ENCODE measurements around the gene NCKAP5.

NCKAP5 gene

DNA sequence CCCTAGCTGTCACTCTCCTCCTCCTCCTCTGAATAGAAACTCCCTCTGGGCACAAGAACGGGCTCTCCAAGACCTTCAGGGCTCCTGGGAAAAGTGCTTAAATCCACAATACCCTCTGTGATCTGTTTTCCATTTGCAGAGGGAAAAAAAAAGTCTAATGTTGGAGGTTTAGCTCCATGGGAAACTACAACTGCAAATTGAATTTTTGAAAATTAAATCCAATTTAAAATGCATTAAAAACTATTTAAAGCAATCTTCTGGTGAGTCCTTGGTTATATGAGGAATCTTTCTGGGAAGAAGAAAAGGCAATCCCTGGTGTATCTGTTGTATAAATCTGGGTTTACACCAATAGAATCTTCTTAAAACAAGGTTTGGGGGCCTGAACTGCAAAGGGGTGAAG lies 64.3 kb downstream of the NCKAP5 start:
- in situ Hi-C loops (cut with MboI; ENCODE audit: low pct_unique_long_range_greater_than_20kb, low sequenced_read_pairs) = no loop called here

GRCh38 chr2:133503323-133503722 lies 64.9 kb downstream of the NCKAP5 start:
- no peak for DNase-seq
- in situ Hi-C loops (cut with MboI; ENCODE audit: low pct_unique_long_range_greater_than_20kb, low sequenced_read_pairs) = no loop called here

More for the DNA sequence above, 64.3 kb downstream of the NCKAP5 start:
- DNase-seq = no peak

DNA sequence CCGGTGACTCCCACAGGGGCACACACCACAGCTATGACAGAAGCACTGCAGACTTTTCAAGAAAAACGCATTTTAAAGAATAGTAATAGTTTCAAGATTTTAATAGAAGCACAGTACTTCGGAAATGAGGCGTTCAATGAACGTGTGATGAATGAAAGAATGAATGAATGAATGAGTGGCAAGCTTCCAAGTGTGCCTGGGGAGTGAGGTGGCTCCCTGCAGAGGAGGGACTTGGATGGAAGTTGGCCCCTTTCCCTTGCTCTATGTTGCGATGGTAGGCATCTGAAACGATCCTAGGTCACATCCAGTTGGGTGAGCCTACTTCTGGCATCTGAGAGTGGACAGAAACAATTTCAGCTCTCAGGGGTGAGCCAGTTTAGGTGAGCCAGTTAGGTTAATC lies 65.6 kb downstream of the NCKAP5 start:
- DNase-seq = no peak
- in situ Hi-C loops (cut with MboI; ENCODE audit: low pct_unique_long_range_greater_than_20kb, low sequenced_read_pairs) = no loop called here

DNA sequence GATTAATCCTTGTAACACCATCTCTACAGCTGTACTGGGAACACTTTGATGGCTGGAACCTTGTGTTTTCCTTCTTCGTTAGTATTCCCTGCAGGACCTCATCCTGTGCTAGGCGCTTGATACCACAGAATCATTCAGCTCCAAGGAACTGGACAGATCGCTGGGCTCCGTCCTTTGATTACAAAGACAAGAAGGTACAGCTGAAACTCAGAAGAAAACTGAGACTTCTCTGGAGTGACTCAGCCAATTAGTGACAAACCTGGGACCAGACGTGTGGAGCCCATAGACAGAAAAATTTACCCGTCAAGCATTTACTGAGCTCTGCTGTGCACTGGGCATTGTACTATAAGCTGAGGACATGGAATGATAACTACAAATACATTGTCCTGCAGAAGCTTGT lies 67.3 kb downstream of the NCKAP5 start:
- in situ Hi-C loops (cut with MboI; ENCODE audit: low pct_unique_long_range_greater_than_20kb, low sequenced_read_pairs) = no loop called here
- DNase-seq = no peak

DNA sequence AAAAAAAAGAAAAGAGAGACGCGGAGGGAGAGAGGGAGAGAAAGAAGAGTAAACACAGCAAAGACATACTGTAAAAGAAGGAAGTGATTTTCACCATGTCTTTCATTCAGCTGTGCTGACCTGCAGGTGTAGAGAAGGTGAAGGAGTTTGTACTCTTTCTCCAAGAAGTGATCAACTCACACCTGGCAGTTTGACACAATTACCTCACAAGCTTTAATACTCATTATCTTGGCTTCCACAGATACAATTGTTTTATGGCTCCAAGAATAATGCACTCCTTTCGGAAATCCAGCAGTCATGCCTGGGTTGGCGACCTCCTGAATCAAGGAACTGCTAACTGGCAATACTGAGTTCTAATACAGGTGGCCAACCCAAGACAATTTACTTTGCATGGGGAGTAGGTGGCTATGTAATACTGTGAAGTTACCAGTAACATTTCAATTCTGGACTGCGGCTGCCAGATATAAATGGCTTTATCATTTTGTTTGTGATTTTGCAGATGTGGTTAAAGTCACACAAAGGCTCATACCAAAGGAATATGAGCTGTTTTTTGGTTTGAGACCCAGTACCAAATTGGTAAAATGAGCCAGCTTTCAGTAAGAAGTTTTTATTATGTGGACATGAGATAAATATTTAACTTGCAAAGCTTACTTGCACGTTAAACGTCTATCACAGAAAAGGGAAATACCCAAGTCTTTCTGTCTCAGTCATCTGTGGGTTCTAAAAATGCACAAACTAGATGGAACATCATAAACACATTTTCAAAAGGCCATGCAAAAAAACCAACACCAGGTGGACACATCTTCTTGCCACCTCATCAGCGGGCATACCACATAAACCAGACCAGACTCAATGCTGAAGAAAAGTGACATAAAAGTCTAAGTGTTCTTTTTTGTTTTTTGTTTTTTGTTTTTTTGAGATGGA lies 69.3 kb downstream of the NCKAP5 start:
- in situ Hi-C loops (cut with MboI; ENCODE audit: low pct_unique_long_range_greater_than_20kb, low sequenced_read_pairs) = no loop called here
- DNase-seq = no peak

- DNase-seq = no peak
- in situ Hi-C loops (cut with MboI; ENCODE audit: low pct_unique_long_range_greater_than_20kb, low sequenced_read_pairs) = no loop called here
Measured at GRCh38 chr2:133497951-133498565, 70.2 kb downstream of the NCKAP5 start.

DNA sequence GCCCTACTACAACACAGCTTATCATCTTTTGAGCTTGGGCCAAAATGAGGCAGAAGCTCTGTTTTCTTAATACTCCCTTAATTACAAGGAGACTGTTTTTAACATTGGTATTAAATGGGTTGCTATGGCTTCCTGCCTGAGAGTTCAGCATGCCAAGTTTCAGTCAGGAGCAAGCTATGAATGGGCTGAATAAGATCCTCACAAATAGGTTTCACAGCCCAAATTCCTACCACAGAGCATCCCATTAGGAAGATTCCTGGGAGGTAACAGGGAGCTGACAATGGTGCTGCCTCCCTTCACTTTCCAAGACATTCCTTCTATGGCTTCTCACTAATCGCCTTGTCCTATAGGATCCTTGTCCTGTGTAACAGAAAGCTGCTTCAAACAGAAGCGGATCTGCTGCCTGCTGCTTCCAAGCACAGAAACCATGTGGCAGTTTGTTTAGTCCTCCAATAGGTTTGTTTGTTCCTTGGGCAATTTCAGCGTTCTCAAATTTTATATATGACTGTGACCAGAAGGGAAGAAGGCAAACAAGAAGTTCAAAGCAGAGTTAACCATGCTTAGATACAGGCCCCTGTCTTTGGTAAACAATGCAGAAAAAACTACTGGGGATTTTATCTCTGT lies 70.9 kb downstream of the NCKAP5 start:
- DNase-seq = no peak
- in situ Hi-C loops (cut with MboI; ENCODE audit: low pct_unique_long_range_greater_than_20kb, low sequenced_read_pairs) = no loop called here

DNA sequence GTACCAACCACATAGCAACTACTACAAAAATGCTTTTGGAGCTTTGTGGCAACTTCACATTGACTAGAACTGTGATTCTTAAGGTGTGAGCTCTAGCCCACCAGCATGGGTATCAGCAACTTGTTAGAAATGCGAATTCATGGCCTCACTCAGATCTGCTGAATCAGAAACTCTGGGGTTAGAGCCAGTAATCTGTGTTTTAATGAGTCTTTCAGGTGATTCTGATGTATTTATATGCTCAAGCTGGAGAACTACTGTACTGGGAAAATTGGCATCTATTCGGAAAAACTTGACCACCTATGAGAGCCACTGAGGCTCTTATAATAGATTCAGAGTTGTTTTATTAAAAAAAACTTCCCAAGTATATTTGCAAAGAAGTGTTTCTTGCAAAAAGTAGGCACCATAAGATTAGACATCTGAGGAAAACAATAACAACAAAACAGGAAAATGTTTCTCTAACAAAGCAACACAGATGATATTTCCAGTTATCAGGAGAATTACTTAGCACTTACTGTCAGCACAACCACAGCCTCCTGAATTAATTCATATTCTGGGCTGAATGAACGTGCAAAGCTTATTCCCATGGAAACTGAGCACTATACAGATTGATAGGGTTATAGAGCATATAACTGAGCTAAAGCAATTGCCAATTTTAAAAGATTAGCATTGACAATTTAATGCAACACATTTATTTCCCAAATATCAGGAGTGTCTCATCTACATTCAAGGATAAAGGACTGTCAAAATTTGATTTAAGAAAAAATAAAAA lies 71.6 kb downstream of the NCKAP5 start:
- no peak for DNase-seq
- in situ Hi-C loops (cut with MboI; ENCODE audit: low pct_unique_long_range_greater_than_20kb, low sequenced_read_pairs) = no loop called here

DNA sequence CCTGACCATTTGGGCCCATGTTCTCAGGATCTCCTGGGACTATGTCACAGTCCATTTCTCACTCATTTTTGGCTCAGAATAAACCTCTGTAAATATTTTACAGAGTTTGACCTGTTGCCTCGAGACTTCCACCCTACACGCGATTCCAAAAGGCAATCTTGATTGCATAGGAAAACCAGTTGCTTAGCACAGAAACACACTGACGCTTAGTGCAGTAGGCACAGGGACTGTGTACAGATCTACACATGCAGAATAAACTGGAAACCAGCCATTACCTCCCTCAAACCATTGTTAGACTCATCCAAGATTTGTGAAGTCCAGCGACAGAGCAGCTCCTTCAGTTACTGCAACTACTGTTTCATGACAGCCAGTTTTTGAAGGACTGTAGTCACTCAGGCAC lies 73.0 kb downstream of the NCKAP5 start:
- in situ Hi-C loops (cut with MboI; ENCODE audit: low pct_unique_long_range_greater_than_20kb, low sequenced_read_pairs) = no loop called here
- DNase-seq = no peak

DNA sequence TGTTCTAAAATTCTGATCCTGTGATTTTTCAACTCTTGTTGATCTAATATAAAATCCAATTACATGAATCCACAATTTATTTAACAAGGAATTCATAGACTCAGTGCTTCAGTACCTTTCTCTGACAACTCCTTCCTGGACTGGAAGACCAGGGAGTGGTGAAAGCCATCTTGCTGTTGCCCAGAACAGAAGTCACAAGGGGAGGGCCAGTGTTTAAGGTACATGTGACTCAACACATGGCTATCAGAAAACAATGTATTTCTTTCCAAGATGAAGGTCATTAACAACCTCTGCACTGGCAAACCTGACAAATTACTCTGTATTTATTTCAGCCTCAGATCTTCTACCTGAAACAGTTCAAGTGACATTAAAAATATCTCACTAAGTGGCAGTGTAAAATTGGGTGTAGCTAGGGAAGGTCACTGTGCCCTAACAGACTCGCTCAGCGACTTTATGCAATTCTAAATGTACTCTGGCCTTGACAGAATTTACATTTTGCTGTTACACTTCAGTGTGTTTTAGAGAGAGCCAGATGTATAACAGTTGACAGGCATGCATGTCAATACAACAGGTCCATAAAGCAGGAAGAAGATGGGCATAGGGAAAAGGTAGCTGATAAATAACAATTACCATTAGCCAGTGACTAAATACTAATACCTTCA lies 75.4 kb downstream of the NCKAP5 start:
- in situ Hi-C loops (cut with MboI; ENCODE audit: low pct_unique_long_range_greater_than_20kb, low sequenced_read_pairs) = no loop called here
- no peak for DNase-seq

GRCh38 chr2:133490411-133490980 lies 77.8 kb downstream of the NCKAP5 start:
- in situ Hi-C loops (cut with MboI; ENCODE audit: low pct_unique_long_range_greater_than_20kb, low sequenced_read_pairs) = no loop called here
- no peak for DNase-seq

GRCh38 chr2:133489641-133490410 lies 78.4 kb downstream of the NCKAP5 start:
- DNase-seq = no peak
- in situ Hi-C loops (cut with MboI; ENCODE audit: low pct_unique_long_range_greater_than_20kb, low sequenced_read_pairs) = no loop called here

DNA sequence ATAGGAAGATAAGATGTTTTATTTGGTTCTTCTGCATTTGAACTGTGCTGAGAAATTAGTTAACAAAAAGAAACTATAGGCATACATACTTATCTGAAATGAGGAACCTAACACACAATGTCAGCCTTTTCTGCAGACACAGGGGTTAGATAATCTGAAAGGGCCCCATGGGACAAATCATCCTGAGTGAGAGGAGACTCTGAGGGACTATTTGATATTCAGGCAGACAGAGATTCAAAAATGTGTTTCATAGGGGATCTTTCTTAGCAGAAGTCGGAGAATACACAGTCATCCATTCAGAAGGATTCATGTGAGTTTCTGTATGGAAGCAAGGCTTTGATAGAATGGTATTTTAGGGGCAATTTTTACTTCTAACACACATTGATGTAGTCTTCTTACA lies 79.1 kb downstream of the NCKAP5 start:
- in situ Hi-C loops (cut with MboI; ENCODE audit: low pct_unique_long_range_greater_than_20kb, low sequenced_read_pairs) = no loop called here
- no peak for DNase-seq

DNA sequence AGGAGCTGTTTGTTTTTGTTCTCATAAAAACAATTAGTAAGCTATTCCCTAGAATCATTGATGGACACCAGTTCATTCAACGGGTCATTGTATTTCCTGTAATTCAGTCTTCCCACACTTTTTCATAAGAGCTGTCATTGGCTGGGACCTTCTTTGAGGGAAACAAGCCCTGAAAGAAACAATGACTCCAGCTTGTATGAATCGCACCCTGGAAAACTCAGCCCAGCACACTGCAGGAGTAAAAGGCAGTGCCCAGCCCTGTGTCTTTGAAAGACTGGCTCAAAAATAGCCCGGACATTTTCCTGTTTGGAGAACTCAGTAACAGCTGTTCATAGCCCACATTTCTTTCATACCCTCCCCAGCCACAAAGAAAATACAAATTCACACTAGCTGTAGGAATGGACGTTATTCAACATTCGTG lies 81.5 kb downstream of the NCKAP5 start:
- no peak for DNase-seq
- in situ Hi-C loops (cut with MboI; ENCODE audit: low pct_unique_long_range_greater_than_20kb, low sequenced_read_pairs) = no loop called here

GRCh38 chr2:133485868-133486267 lies 82.4 kb downstream of the NCKAP5 start:
- DNase-seq = no peak
- in situ Hi-C loops (cut with MboI; ENCODE audit: low pct_unique_long_range_greater_than_20kb, low sequenced_read_pairs) = no loop called here

DNA sequence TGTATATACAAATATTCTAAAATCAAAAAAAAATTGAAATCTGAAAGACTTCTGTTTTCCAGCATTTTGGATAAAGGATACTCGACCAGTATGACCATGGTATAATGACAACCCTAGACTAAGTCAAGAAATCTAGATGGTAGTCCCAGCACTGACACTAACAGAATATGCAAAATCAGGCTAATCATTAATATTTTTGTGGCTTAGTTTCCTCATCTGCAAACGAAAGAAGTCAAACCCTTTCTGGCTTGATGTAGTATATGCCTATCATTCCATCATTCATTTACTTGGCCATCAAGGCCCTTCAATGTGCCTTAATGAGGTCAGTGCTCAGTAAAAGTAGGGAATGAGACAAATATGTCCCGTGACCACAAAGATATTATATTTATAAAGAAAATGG lies 83.5 kb downstream of the NCKAP5 start:
- DNase-seq = no peak
- in situ Hi-C loops (cut with MboI; ENCODE audit: low pct_unique_long_range_greater_than_20kb, low sequenced_read_pairs) = no loop called here

DNA sequence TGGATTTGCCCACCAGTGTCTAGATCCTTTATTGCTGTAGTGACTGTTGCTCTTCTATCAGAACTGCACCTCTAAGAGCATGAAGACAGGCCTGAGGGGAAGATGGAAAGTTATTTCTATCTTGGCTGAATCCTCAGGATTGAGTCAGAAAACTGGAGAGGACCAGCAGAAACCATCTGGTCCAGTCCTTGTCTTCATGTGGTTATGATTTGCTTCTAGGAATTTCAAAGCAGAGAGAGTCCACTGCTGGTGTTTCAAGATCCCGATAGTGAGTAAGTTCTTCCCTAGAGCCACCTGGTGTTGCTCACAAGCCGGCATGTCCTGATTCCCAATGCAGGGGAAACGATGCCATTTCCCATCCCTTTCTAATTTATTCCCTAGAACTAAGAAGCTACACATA lies 84.2 kb downstream of the NCKAP5 start:
- DNase-seq = no peak
- in situ Hi-C loops (cut with MboI; ENCODE audit: low pct_unique_long_range_greater_than_20kb, low sequenced_read_pairs) = no loop called here

DNA sequence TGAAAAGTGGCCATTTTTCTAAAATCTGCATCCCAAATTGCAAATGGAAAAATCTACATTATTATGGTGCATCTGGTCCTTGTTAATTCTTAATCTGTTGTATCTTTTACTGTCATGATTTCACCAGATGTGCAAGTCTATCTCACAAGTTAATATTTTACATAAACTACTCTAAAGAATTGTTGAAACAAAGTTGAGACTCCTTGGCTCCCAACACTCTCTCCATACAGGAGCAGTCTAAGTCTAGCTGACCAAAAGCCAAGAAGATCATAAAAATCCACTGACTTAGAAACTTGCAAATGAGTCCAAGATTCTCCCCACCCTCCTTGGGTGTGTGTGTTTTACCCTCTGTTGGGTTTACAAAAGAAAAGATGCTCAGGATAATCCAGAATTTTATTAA lies 85.1 kb downstream of the NCKAP5 start:
- in situ Hi-C loops (cut with MboI; ENCODE audit: low pct_unique_long_range_greater_than_20kb, low sequenced_read_pairs) = no loop called here
- DNase-seq = no peak

All from KBM-7 (cell line).